Breast epithelium (tissue), 3 donors: ENCODE measurements around the gene MAP1LC3B2.

Source experiments
- POLR2AphosphoS5 ChIP-seq, 3 donors: sonication (generic); formaldehyde crosslinking; IDR thresholded peaks; one replicate each; pipeline ENCODE4 v1.6.1; 2017; ENCODE audit warnings: antibody characterized with exemption in 3 of 3
- TF ChIP-seq, protein P1 (sequence below), 3 donors: fragments of 450-650 bp; IDR thresholded peaks; one replicate each; pipeline ENCODE4 v1.5.1; 2016 to 2017; ENCODE audit warnings: antibody characterized with exemption in 3 of 3, mild to moderate bottlenecking in 3 of 3, moderate library complexity in 3 of 3

DNA sequence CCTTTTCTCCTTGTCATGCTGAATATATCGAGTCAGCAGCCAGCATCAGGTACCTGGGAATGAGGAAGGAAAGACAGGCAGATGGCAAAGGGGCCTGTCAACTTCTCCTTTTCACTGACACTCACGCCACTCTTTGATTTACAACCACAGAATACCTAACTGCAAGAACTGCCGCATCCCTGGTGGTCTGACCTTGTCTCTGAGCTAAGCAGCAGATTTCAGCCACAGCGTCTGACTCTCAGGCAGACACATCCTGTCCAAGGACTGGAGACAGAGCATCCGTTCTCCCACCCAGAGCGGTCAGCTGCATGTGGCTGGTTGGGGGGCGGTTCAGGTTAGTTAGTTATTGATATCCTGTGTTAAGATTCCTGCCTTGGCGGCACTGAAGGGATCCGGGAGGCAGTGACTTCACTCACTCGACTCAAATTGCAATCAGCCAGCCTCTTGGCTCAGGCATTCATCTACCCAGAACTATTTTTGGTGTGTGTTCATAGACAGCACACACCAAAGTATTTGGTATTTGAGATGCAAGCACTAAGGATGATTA, 11.2 kb upstream of the MAP1LC3B2 start:
- TF ChIP-seq, protein P1, sequence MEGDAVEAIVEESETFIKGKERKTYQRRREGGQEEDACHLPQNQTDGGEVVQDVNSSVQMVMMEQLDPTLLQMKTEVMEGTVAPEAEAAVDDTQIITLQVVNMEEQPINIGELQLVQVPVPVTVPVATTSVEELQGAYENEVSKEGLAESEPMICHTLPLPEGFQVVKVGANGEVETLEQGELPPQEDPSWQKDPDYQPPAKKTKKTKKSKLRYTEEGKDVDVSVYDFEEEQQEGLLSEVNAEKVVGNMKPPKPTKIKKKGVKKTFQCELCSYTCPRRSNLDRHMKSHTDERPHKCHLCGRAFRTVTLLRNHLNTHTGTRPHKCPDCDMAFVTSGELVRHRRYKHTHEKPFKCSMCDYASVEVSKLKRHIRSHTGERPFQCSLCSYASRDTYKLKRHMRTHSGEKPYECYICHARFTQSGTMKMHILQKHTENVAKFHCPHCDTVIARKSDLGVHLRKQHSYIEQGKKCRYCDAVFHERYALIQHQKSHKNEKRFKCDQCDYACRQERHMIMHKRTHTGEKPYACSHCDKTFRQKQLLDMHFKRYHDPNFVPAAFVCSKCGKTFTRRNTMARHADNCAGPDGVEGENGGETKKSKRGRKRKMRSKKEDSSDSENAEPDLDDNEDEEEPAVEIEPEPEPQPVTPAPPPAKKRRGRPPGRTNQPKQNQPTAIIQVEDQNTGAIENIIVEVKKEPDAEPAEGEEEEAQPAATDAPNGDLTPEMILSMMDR (IDR thresholded peaks at IDR 0.05) = no peak
- TF ChIP-seq POLR2AphosphoS5 (IDR thresholded peaks at IDR 0.05) = no peak
